DND-41 (cell line): Measurements from ENCODE around the gene ALDOA.

ENCODE experiments used
- EZH2 ChIP-seq: IDR thresholded peaks from 3 replicates; pipeline ENCODE4 v1.6.1; 2012; ENCODE audit warnings: borderline replicate concordance, low read depth, mild to moderate bottlenecking, moderate library complexity, low read length, inconsistent platforms; ENCODE audit not compliant: severe bottlenecking
- TF ChIP-seq, protein P1 (sequence below): IDR thresholded peaks from 2 replicates; pipeline ENCODE4 v1.5.1; 2012; ENCODE audit warnings: borderline replicate concordance, low read length, moderate library complexity, mild to moderate bottlenecking; ENCODE audit not compliant: poor library complexity, severe bottlenecking; ENCODE audit errors: extremely low read depth

DNA sequence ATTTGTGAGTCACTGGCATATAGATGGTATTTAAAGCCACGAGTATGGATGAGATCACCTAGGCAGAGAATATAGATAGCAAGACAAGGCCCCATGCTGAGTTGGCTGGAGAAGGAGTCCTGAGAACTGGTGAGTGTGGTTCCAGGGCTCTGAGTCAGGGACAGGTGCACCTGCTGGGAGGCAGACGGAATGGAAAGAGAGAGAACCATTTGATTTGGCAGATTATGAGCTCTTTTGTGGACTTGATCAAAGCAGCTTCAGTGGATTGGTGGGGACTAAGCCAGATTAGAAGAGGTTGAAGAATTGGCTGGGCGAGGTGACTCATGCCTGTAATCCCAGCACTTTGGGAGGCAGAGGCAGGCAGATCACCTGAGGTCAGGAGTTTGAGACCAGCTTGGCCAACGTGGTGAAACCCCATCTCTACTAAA, 46.8 kb upstream of the ALDOA start:
- TF ChIP-seq, protein P1, sequence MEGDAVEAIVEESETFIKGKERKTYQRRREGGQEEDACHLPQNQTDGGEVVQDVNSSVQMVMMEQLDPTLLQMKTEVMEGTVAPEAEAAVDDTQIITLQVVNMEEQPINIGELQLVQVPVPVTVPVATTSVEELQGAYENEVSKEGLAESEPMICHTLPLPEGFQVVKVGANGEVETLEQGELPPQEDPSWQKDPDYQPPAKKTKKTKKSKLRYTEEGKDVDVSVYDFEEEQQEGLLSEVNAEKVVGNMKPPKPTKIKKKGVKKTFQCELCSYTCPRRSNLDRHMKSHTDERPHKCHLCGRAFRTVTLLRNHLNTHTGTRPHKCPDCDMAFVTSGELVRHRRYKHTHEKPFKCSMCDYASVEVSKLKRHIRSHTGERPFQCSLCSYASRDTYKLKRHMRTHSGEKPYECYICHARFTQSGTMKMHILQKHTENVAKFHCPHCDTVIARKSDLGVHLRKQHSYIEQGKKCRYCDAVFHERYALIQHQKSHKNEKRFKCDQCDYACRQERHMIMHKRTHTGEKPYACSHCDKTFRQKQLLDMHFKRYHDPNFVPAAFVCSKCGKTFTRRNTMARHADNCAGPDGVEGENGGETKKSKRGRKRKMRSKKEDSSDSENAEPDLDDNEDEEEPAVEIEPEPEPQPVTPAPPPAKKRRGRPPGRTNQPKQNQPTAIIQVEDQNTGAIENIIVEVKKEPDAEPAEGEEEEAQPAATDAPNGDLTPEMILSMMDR = no peak
- TF ChIP-seq EZH2 = no peak
